ENCODE measurements around the gene F2RL3.

GRCh38 chr19:16853066-16853465, 35.7 kb upstream of the F2RL3 start:
- TF ChIP-seq CTCF (IDR thresholded peaks at IDR 0.05), result no peak
- TF ChIP-seq POLR2AphosphoS5 (IDR thresholded peaks at IDR 0.05), result no peak
- TF ChIP-seq POLR2A (IDR thresholded peaks at IDR 0.05), result no peak

Measured in sigmoid colon (tissue), 4 donors.